Endodermal cell (in vitro differentiated cells): ENCODE data around the gene POMGNT1. TPM values are rescaled to one million over a fixed set of nuclear protein-coding genes. Genes with fewer than 3 reads are reported as not detected.
A peak's percentile ranks its signal among the peaks of the same experiment; 100 is the strongest.

Experiments
- DNase-seq: peaks from one replicate; pipeline ENCODE4 v3.0.0-alpha.2; 2017
- H3K27ac ChIP-seq: 2 replicates; pipeline ENCODE4 v1.5.1; 2013; ENCODE audit warnings: mild to moderate bottlenecking, low read depth, low read length, moderate library complexity
- H3K27me3 ChIP-seq: 2 replicates; pipeline ENCODE4 v1.6.1; 2013; ENCODE audit warnings: mild to moderate bottlenecking, low read length, moderate library complexity; ENCODE audit not compliant: insufficient read depth, control insufficient read depth, poor library complexity, severe bottlenecking
- H3K36me3 ChIP-seq: 2 replicates; pipeline ENCODE4 v1.7.0; 2013; ENCODE audit warnings: mild to moderate bottlenecking, low read length, moderate library complexity; ENCODE audit not compliant: control insufficient read depth, insufficient read depth
- H3K4me1 ChIP-seq: one replicate; pipeline ENCODE4 v1.7.0; 2013; ENCODE audit warnings: low read length; ENCODE audit not compliant: control insufficient read depth, insufficient read depth
- H3K4me3 ChIP-seq: 2 replicates; pipeline ENCODE4 v1.5.1; 2013; ENCODE audit warnings: mild to moderate bottlenecking, low read length, moderate library complexity
- H3K9ac ChIP-seq: 2 replicates; pipeline ENCODE4 v1.6.1; 2013; ENCODE audit warnings: mild to moderate bottlenecking, low read length, moderate library complexity; ENCODE audit not compliant: poor library complexity, severe bottlenecking; ENCODE audit errors: extremely low read depth
- H3K9me3 ChIP-seq: 2 replicates; pipeline ENCODE4 v1.6.1; 2013; ENCODE audit warnings: mild to moderate bottlenecking, low read length, moderate library complexity; ENCODE audit not compliant: control insufficient read depth
- H3K27ac Mint-ChIP-seq: 2 replicates; pipeline ENCODE4 v1.8.0; 2020; ENCODE audit warnings: mixed read lengths
- H3K27me3 Mint-ChIP-seq: 2 replicates; pipeline ENCODE4 v1.8.0; 2021; ENCODE audit warnings: mild to moderate bottlenecking, mixed read lengths; ENCODE audit not compliant: insufficient read depth
- H3K36me3 Mint-ChIP-seq: 2 replicates; pipeline ENCODE4 v1.8.0; 2020; ENCODE audit warnings: low read depth, mixed read lengths
- H3K4me1 Mint-ChIP-seq: 2 replicates; pipeline ENCODE4 v1.8.0; 2020; ENCODE audit warnings: mixed read lengths
- H3K4me3 Mint-ChIP-seq: 2 replicates; pipeline ENCODE4 v1.8.0; 2020; ENCODE audit warnings: mild to moderate bottlenecking, moderate library complexity, mixed read lengths
- H3K9me3 Mint-ChIP-seq: 2 replicates; pipeline ENCODE4 v1.8.0; 2020; ENCODE audit warnings: mild to moderate bottlenecking, mixed read lengths
- WGBS, 2 experiments: methylation state at CpG; one replicate each; pipeline versions ENCODE4 v1.1.5 to v1.1.7; 2013; ENCODE audit warnings: missing lambda C conversion rate in 2 of 2, mixed read lengths in 1 of 2; ENCODE audit not compliant: insufficient coverage in 1 of 2, insufficient read length in 1 of 2; 5-methylcytosine and 5-hydroxymethylcytosine counted together
- total RNA-seq, 2 donors: library from RNA; stranded (reverse); fragmentation: NEBNext Ultra II Directional in 1 of 2; extraction: Animal tissue kit (Norgen Biotek cat#: 25700) in 1 of 2; gene quantifications; 2 replicates in 1 of 2; 3 replicates in 1 of 2; pipeline ENCODE4 v1.2.1, GENCODE V29; 2021
- TF ChIP-seq, protein P1 (sequence below): fragments of 200-600 bp; sonication (generic); conservative IDR thresholded peaks from 2 replicates; pipeline ENCODE4 v1.5.0; 2021; ENCODE audit warnings: antibody characterized with exemption, mild to moderate bottlenecking

Gene POMGNT1
- total RNA-seq, 2 donors from 2014 or later = 101 TPM

DNA sequence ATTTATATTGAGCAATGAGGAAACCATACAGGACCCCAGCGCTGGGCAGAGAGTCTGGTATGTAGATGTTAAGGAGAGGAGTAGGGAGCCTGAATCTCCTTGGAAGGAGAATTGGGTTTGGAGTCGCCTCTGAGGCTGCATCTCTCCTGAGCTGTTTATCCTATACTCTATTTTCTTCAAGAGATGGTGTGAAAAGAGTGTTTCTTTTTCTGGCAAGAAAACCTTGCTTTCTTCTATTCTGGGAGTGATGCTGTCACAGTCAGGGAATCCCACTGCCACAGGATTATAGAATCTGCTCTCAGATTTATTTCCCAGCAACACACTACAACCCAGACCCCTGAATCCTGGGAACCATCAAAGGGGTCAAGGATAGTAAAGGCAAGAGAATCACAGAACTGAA is 8.2 kb upstream of the POMGNT1 start:
- DNase-seq = no peak
- no peaks in the 10 kb centered on the region for H3K27me3 Mint-ChIP-seq
- Histone ChIP-seq H3K27me3 (no peaks in the 10 kb centered on the region), H3K9me3 (no peaks in the 10 kb centered on the region), H3K4me3 (no peak overlapping the region), H3K27ac (no peak overlapping the region), H3K4me1 (no peaks in the 10 kb centered on the region), H3K9ac (no peak overlapping the region), H3K36me3 (no peaks in the 10 kb centered on the region)
- H3K36me3 Mint-ChIP-seq = peaks cover 1% of the 10 kb centered on the region
- WGBS, 2 experiments = 86% methylated on average over 1 of the region's 2 CpGs; no CpG with 5 or more reads in 1 of the 2 experiments
- H3K27ac Mint-ChIP-seq = peak overlapping the region; percentile 52
- TF ChIP-seq, protein P1, sequence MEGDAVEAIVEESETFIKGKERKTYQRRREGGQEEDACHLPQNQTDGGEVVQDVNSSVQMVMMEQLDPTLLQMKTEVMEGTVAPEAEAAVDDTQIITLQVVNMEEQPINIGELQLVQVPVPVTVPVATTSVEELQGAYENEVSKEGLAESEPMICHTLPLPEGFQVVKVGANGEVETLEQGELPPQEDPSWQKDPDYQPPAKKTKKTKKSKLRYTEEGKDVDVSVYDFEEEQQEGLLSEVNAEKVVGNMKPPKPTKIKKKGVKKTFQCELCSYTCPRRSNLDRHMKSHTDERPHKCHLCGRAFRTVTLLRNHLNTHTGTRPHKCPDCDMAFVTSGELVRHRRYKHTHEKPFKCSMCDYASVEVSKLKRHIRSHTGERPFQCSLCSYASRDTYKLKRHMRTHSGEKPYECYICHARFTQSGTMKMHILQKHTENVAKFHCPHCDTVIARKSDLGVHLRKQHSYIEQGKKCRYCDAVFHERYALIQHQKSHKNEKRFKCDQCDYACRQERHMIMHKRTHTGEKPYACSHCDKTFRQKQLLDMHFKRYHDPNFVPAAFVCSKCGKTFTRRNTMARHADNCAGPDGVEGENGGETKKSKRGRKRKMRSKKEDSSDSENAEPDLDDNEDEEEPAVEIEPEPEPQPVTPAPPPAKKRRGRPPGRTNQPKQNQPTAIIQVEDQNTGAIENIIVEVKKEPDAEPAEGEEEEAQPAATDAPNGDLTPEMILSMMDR = no peak
- no peak overlapping the region for H3K4me3 Mint-ChIP-seq
- H3K4me1 Mint-ChIP-seq = peaks cover 11% of the 10 kb centered on the region
- H3K9me3 Mint-ChIP-seq = no peaks in the 10 kb centered on the region

- no peaks in the 10 kb centered on the region for H3K27me3 ChIP-seq
- H3K9me3 ChIP-seq = no peaks in the 10 kb centered on the region
- Mint-ChIP-seq H3K27me3 (no peaks in the 10 kb centered on the region), H3K36me3 (peaks cover 1% of the 10 kb centered on the region), H3K4me1 (peaks cover 11% of the 10 kb centered on the region), H3K9me3 (no peaks in the 10 kb centered on the region), H3K27ac (no peak overlapping the region), H3K4me3 (no peak overlapping the region)
- DNase-seq = no peak
- WGBS, 2 experiments = 80 to 91% methylated on average over 1 to 3 of the region's 3 CpGs
- no peak overlapping the region for H3K9ac ChIP-seq
- H3K4me1 ChIP-seq = no peaks in the 10 kb centered on the region
- H3K36me3 ChIP-seq = no peaks in the 10 kb centered on the region
- H3K27ac ChIP-seq = no peak overlapping the region
- H3K4me3 ChIP-seq = no peak overlapping the region
- TF ChIP-seq, protein P1 = no peak
Observed at GRCh38 chr1:46205791-46206190, 7.6 kb upstream of the POMGNT1 start.

GRCh38 chr1:46205141-46205540 is 6.9 kb upstream of the POMGNT1 start:
- peaks cover 1% of the 10 kb centered on the region for H3K36me3 Mint-ChIP-seq
- no peak overlapping the region for H3K9ac ChIP-seq
- H3K27me3 ChIP-seq = no peaks in the 10 kb centered on the region
- no peak overlapping the region for H3K27ac ChIP-seq
- H3K4me1 Mint-ChIP-seq = peaks cover 11% of the 10 kb centered on the region
- no peak overlapping the region for H3K4me3 Mint-ChIP-seq
- DNase-seq = no peak
- H3K9me3 Mint-ChIP-seq = no peaks in the 10 kb centered on the region
- H3K4me3 ChIP-seq = no peak overlapping the region
- H3K36me3 ChIP-seq = no peaks in the 10 kb centered on the region
- no peaks in the 10 kb centered on the region for H3K27me3 Mint-ChIP-seq
- TF ChIP-seq, protein P1 = no peak
- H3K9me3 ChIP-seq = no peaks in the 10 kb centered on the region
- WGBS, 2 experiments = 90 to 92% methylated on average over 3 of the region's 3 CpGs
- H3K4me1 ChIP-seq = no peaks in the 10 kb centered on the region
- H3K27ac Mint-ChIP-seq = no peak overlapping the region
